Neutrophil (primary cell): Measurements from ENCODE around the gene TRAIP.

ENCODE experiments used
- H3K27ac ChIP-seq: fragments of 200-600 bp; sonication (generic); 2 replicates; pipeline ENCODE4 v1.5.1; 2016; ENCODE audit warnings: mild to moderate bottlenecking, moderate library complexity
- H3K27me3 ChIP-seq: fragments of 200-600 bp; sonication (generic); 2 replicates; pipeline ENCODE4 v1.6.0; 2016; ENCODE audit warnings: mild to moderate bottlenecking
- H3K36me3 ChIP-seq: fragments of 200-600 bp; sonication (generic); 2 replicates; pipeline ENCODE4 v1.5.1; 2017
- H3K4me1 ChIP-seq, 2 experiments: fragments of 200-600 bp in 1 of 2; sonication (generic) in 1 of 2; 1 replicate in 1 of 2; 2 replicates in 1 of 2; pipeline versions ENCODE4 v1.5.1 to v1.6.1; 2013 to 2016; ENCODE audit warnings: low read depth in 1 of 2, low read length in 1 of 2, mild to moderate bottlenecking in 1 of 2, moderate library complexity in 1 of 2; ENCODE audit not compliant: control insufficient read depth in 1 of 2, insufficient read depth in 1 of 2
- H3K4me3 ChIP-seq, 2 experiments: fragments of 200-600 bp in 1 of 2; sonication (generic) in 1 of 2; 1 replicate in 1 of 2; 2 replicates in 1 of 2; pipeline ENCODE4 v1.5.1; 2013 to 2016; ENCODE audit warnings: low read depth in 1 of 2, low read length in 1 of 2, mild to moderate bottlenecking in 1 of 2, moderate library complexity in 1 of 2
- H3K9me3 ChIP-seq: fragments of 200-600 bp; sonication (generic); 2 replicates; pipeline ENCODE4 v1.5.1; 2016
- TF ChIP-seq, protein P1 (sequence below): fragments of 200-600 bp; sonication (generic); IDR thresholded peaks from 2 replicates; pipeline ENCODE4 v1.5.1; 2016; ENCODE audit warnings: antibody characterized with exemption

Gene TRAIP

GRCh38 chr3:49867871-49868321 lies 11.5 kb upstream of the TRAIP start:
- Histone ChIP-seq H3K27me3 (peaks cover 91% of the 10 kb centered on the region), H3K4me1 (peaks cover 6 to 11% of the 10 kb centered on the region in 2 experiments), H3K27ac (no peak overlapping the region), H3K36me3 (no peaks in the 10 kb centered on the region), H3K9me3 (no peaks in the 10 kb centered on the region), H3K4me3 (no peak overlapping the region)
- TF ChIP-seq, protein P1, sequence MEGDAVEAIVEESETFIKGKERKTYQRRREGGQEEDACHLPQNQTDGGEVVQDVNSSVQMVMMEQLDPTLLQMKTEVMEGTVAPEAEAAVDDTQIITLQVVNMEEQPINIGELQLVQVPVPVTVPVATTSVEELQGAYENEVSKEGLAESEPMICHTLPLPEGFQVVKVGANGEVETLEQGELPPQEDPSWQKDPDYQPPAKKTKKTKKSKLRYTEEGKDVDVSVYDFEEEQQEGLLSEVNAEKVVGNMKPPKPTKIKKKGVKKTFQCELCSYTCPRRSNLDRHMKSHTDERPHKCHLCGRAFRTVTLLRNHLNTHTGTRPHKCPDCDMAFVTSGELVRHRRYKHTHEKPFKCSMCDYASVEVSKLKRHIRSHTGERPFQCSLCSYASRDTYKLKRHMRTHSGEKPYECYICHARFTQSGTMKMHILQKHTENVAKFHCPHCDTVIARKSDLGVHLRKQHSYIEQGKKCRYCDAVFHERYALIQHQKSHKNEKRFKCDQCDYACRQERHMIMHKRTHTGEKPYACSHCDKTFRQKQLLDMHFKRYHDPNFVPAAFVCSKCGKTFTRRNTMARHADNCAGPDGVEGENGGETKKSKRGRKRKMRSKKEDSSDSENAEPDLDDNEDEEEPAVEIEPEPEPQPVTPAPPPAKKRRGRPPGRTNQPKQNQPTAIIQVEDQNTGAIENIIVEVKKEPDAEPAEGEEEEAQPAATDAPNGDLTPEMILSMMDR, result no peak

DNA sequence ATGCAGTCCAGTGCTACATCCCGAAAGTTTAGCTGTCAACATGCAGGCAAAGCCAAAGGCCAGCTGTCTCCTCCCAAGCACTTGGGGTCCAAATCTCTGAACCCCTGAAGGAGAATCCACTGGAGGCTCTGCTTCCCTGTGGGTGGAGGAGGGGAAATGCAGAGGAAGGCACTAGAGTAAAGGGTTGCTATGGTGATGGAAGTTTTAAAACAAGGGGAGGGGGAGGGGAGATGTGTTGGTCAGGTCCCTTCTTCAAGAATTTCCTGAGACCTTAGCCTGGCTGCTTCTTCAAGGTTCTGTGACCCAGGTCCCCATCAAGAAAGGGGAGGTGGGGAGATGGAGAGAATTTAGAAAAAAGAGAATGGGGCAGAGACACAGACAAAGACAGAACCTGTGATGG lies 11.0 kb upstream of the TRAIP start:
- Histone ChIP-seq H3K9me3 (no peaks in the 10 kb centered on the region), H3K27me3 (peaks cover 94% of the 10 kb centered on the region), H3K36me3 (no peaks in the 10 kb centered on the region), H3K27ac (no peak overlapping the region), H3K4me1 (peaks cover 6 to 11% of the 10 kb centered on the region in 2 experiments), H3K4me3 (no peak overlapping the region)
- TF ChIP-seq, protein P1, result no peak

DNA sequence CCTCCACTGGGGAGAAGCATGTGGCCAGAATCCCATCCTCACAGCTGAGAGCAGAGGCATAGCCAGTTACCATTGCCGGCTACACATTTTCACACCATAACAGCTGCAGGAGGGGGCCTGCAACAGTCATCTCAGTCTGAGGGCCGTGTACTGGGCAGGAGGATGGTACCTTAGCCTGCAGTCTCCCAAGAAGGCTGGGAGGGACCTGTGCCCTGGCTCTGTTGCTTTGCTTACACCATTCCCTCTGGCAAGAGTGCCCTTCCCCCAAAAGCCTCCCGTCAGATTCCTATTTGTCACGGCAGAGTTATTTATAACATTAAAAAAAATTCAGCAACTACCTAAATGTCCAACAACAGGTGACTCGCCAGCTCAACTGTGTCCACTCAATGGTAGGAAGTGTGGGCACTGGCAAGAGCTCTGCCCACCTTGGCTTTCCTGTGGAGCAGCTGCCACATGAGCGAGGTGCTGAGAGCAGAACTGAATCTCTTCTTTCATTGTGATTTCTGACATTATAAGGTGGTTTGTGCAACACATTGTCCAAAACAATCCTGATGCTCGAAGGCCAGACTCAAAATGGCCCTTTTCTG lies 8.9 kb upstream of the TRAIP start:
- no peaks in the 10 kb centered on the region for H3K36me3 ChIP-seq
- TF ChIP-seq, protein P1, result no peak
- H3K27ac ChIP-seq, result no peak overlapping the region
- H3K4me1 ChIP-seq, result peaks cover 6 to 11% of the 10 kb centered on the region in 2 experiments
- peaks cover 77% of the 10 kb centered on the region for H3K27me3 ChIP-seq
- H3K4me3 ChIP-seq, result no peak overlapping the region
- no peaks in the 10 kb centered on the region for H3K9me3 ChIP-seq

- Histone ChIP-seq H3K27ac (no peak overlapping the region), H3K36me3 (no peaks in the 10 kb centered on the region), H3K4me1 (peaks cover 4 to 6% of the 10 kb centered on the region in 2 experiments), H3K27me3 (peaks cover 69% of the 10 kb centered on the region), H3K9me3 (no peaks in the 10 kb centered on the region), H3K4me3 (no peak overlapping the region)
- TF ChIP-seq, protein P1, result no peak
These were observed 8.1 kb upstream of the TRAIP start for GRCh38 chr3:49864505-49864904.

DNA sequence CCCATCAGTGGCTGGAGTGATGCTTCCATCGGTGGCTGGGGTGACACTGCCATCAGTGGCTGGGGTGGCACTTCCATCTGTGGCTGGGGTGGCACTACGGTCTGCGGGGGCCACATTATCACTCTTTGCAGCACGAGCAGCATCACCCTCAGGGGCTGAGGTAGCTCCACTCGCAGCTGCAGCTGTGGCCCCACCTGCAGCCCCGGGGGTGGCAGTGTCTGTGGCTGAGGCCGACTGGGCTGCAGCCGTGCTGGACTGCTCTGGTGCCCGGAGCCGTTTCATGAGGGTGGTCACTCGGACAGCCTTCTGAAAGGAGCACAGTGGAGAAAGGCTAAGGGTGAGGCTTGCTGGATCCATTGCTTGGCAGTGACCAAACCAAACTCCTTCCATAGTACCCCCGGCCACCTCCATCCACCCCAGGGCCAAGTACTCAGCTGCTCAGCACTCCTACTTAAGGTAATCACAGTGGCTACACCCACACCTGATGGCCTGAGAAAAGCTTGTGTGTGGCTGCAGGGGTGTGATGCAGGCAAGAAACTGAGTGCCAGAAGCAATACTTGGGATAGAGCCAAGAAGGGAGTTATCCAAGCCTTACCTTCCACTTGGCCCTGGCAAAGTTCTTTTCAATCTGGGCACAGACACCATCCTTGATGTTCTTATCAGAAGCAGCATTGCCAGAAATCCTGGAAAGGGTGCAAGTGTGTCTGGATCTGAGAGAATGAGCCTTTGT lies 3.4 kb upstream of the TRAIP start:
- peaks cover 21% of the 10 kb centered on the region for H3K27me3 ChIP-seq
- no peak overlapping the region for H3K4me3 ChIP-seq
- TF ChIP-seq, protein P1, result no peak
- H3K9me3 ChIP-seq, result no peaks in the 10 kb centered on the region
- H3K4me1 ChIP-seq, result peaks cover 12 to 14% of the 10 kb centered on the region in 2 experiments
- no peaks in the 10 kb centered on the region for H3K36me3 ChIP-seq
- H3K27ac ChIP-seq, result no peak overlapping the region
